Mammary epithelial cell (primary cell): ENCODE data around the gene MAP4.

ENCODE experiments used
- EZH2 ChIP-seq: IDR thresholded peaks from 2 replicates; pipeline ENCODE4 v1.6.1; 2012; ENCODE audit warnings: low read length, inconsistent platforms, borderline replicate concordance
- TF ChIP-seq, protein P1 (sequence below), 2 donors: IDR thresholded peaks in 1 of 2; conservative IDR thresholded peaks in 1 of 2; 2 replicates each; pipeline ENCODE4 v1.5.1; 2011 to 2012; ENCODE audit warnings: inconsistent platforms in 2 of 2, low read length in 2 of 2, mild to moderate bottlenecking in 2 of 2, control low read depth in 1 of 2, low read depth in 1 of 2; ENCODE audit not compliant: insufficient read depth in 1 of 2; ENCODE audit errors: extremely low read depth in 1 of 2

DNA sequence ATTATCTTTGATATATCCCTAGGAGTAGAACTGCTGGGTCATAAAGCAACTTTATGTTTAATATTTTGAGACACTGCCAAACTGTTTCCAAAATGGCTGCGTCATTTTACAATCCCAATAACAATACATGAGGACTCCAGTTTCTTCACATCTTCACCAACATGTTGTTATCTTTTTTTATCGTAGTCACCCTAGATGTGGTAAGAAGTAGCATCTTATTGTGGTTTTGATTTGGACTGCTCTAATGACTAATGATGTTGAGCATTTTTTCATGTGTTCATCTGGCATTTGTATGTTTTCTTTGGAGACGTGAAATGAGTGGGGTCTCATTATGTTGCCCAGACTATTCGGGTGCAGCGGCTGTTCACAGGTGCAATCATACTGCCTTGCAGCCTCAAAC, 83.8 kb downstream of the MAP4 start:
- TF ChIP-seq, protein P1, sequence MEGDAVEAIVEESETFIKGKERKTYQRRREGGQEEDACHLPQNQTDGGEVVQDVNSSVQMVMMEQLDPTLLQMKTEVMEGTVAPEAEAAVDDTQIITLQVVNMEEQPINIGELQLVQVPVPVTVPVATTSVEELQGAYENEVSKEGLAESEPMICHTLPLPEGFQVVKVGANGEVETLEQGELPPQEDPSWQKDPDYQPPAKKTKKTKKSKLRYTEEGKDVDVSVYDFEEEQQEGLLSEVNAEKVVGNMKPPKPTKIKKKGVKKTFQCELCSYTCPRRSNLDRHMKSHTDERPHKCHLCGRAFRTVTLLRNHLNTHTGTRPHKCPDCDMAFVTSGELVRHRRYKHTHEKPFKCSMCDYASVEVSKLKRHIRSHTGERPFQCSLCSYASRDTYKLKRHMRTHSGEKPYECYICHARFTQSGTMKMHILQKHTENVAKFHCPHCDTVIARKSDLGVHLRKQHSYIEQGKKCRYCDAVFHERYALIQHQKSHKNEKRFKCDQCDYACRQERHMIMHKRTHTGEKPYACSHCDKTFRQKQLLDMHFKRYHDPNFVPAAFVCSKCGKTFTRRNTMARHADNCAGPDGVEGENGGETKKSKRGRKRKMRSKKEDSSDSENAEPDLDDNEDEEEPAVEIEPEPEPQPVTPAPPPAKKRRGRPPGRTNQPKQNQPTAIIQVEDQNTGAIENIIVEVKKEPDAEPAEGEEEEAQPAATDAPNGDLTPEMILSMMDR (conservative IDR thresholded peaks at IDR 0.05 in 1 of 2, IDR thresholded peaks at IDR 0.05 in 1 of 2; ENCODE audit: extremely low read depth in 1 of 2, insufficient read depth in 1 of 2, low read depth in 1 of 2, low read length in 2 of 2): no peak
- TF ChIP-seq EZH2: no peak
